ENCODE results near the gene PNMA8B. TPM values are rescaled to one million over a fixed set of nuclear protein-coding genes. Genes with fewer than 3 reads are reported as not detected.

Gene PNMA8B
- total RNA-seq, 1 experiment from 2014 or later: 0.10 TPM

GRCh38 chr19:46489445-46490272, 6.0 kb downstream of the PNMA8B start:
- ATAC-seq (no peak), DNase-seq (ENCODE audit: low read depth, low spot score) (no peak)
- no peaks in the 10 kb centered on the region for H4K20me1 ChIP-seq (ENCODE audit: insufficient read depth)
- ChIA-PET RAD21 (ENCODE audit: low non-redundant PET in 1 of 2, low total read pairs in 2 of 2, uncharacterized antibody in 2 of 2, unreplicated experiment in 2 of 2) (no interaction called here), CTCF (no interaction called here), POLR2A (no interaction called here)
- H3K4me2 ChIP-seq (ENCODE audit: low read length): no peak overlapping the region
- no peaks in the 10 kb centered on the region for H3K9me3 ChIP-seq (ENCODE audit: control insufficient read depth in 1 of 2, insufficient read depth in 1 of 2, low read depth in 1 of 2, low read length in 2 of 2)
- intact Hi-C loops (cut with micrococcal nuclease): loop anchor here (10.0 kb wide), 1 partner anchor 405 kb away; no protein-coding TSS in a partner anchor
- H3K9me2 ChIP-seq (ENCODE audit: insufficient read depth): no peaks in the 10 kb centered on the region
- H3K27ac ChIP-seq (ENCODE audit: low read depth, low read length): no peak overlapping the region
- BruUV-seq (replicated peaks): no TSS peak
- H3K79me2 ChIP-seq (ENCODE audit: insufficient read depth, low read length): no peaks in the 10 kb centered on the region
- H3K27me3 ChIP-seq (ENCODE audit: insufficient read depth, low read length): no peaks in the 10 kb centered on the region
- H3K4me1 ChIP-seq (ENCODE audit: control insufficient read depth in 1 of 2, insufficient read depth in 2 of 2, low read length in 2 of 2): no peaks in the 10 kb centered on the region
- no peak overlapping the region for H3K4me3 ChIP-seq (replicated peaks in 1 of 2; ENCODE audit: low read depth in 1 of 2, low read length in 2 of 2)
- no peak overlapping the region for H2AFZ ChIP-seq (ENCODE audit: low read depth, low read length, poor library complexity, severe bottlenecking)
- no peaks in the 10 kb centered on the region for H3K36me3 ChIP-seq (ENCODE audit: control insufficient read depth in 1 of 2, insufficient read depth in 2 of 2, low read length in 2 of 2)
- no peak overlapping the region for H3K9ac ChIP-seq (ENCODE audit: low read length)
- no peak for TF ChIP-seq SRF (IDR thresholded peaks at IDR 0.05; ENCODE audit: low read depth)
- TF ChIP-seq EZH2 (IDR thresholded peaks at IDR 0.05): no peak
- no peak for TF ChIP-seq SIN3A (IDR thresholded peaks at IDR 0.05; ENCODE audit: low read depth)
- TF ChIP-seq RAD21 (IDR thresholded peaks at IDR 0.05; ENCODE audit: low read depth): no peak
- no peak for TF ChIP-seq ZNF274 (IDR thresholded peaks at IDR 0.05; ENCODE audit: low read depth, low read length)
- no peak for TF ChIP-seq TCF7L2 (IDR thresholded peaks at IDR 0.05; ENCODE audit: borderline replicate concordance, extremely low read depth, insufficient read depth, insufficient read length)
- no peak for TF ChIP-seq ELF1 (IDR thresholded peaks at IDR 0.05; ENCODE audit: borderline replicate concordance, low read depth)
- no peak for TF ChIP-seq ZBTB33 (IDR thresholded peaks at IDR 0.05; ENCODE audit: extremely low read depth, insufficient replicate concordance, low read length)
- TF ChIP-seq, protein P1, sequence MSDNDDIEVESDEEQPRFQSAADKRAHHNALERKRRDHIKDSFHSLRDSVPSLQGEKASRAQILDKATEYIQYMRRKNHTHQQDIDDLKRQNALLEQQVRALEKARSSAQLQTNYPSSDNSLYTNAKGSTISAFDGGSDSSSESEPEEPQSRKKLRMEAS (IDR thresholded peaks at IDR 0.05): no peak
- no peak for TF ChIP-seq EZH2phosphoT487 (IDR thresholded peaks at IDR 0.05; ENCODE audit: borderline replicate concordance)
- no peak for TF ChIP-seq YY1 (IDR thresholded peaks at IDR 0.05; ENCODE audit: extremely low read depth, insufficient replicate concordance, low read depth, low read length)
- TF ChIP-seq CEBPB (IDR thresholded peaks at IDR 0.05; ENCODE audit: low read depth): no peak
- no peak for TF ChIP-seq EGR1 (IDR thresholded peaks at IDR 0.05; ENCODE audit: low read depth)
- TF ChIP-seq ZFX (IDR thresholded peaks at IDR 0.05): no peak
- TF ChIP-seq SP1 (IDR thresholded peaks at IDR 0.05; ENCODE audit: low read depth): no peak
- TF ChIP-seq JUND (IDR thresholded peaks at IDR 0.05): no peak
- TF ChIP-seq, protein P2, sequence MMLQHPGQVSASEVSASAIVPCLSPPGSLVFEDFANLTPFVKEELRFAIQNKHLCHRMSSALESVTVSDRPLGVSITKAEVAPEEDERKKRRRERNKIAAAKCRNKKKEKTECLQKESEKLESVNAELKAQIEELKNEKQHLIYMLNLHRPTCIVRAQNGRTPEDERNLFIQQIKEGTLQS (IDR thresholded peaks at IDR 0.05): no peak
- no peak for TF ChIP-seq CTCF (IDR thresholded peaks at IDR 0.05 in 2 of 3, conservative IDR thresholded peaks at IDR 0.05 in 1 of 3; ENCODE audit: borderline replicate concordance in 1 of 3, insufficient read depth in 1 of 3, low read depth in 2 of 3, low read length in 2 of 3)
- TF ChIP-seq REST (IDR thresholded peaks at IDR 0.05; ENCODE audit: low read depth): no peak
